Spleen (tissue), 11 donors: ENCODE results near the gene RGL4. TPM values are rescaled to one million over a fixed set of nuclear protein-coding genes. Genes with fewer than 3 reads are reported as not detected.

ENCODE experiments used
- DNase-seq: peaks from one replicate; pipeline ENCODE4 v3.0.0-alpha.2; 2020
- H3K27ac ChIP-seq, 8 donors: fragments of 200-600 bp; sonication (generic) in 7 of 8; 1 replicate in 4 of 8; 2 replicates in 4 of 8; pipeline versions ENCODE4 v1.5.0 to v1.8.0; 2016 to 2021; ENCODE audit warnings: inconsistent platforms in 4 of 8, mild to moderate bottlenecking in 4 of 8, moderate library complexity in 1 of 8
- H3K27me3 ChIP-seq, 7 donors: fragments of 200-600 bp; sonication (generic) in 6 of 7; replicated peaks in 1 of 7; 1 replicate in 4 of 7; 2 replicates in 3 of 7; pipeline versions ENCODE4 v1.5.0 to v1.8.0; 2016 to 2021; ENCODE audit warnings: inconsistent platforms in 3 of 7, mild to moderate bottlenecking in 1 of 7
- H3K36me3 ChIP-seq, 6 donors: fragments of 200-600 bp; sonication (generic) in 5 of 6; 1 replicate in 4 of 6; 2 replicates in 2 of 6; pipeline versions ENCODE4 v1.5.0 to v1.8.0; 2016 to 2021; ENCODE audit warnings: inconsistent platforms in 2 of 6
- H3K4me1 ChIP-seq, 6 donors: fragments of 200-600 bp; sonication (generic) in 5 of 6; 1 replicate in 3 of 6; 2 replicates in 3 of 6; pipeline versions ENCODE4 v1.5.0 to v1.8.0; 2016 to 2021; ENCODE audit warnings: inconsistent platforms in 3 of 6
- H3K4me3 ChIP-seq, 8 donors: fragments of 200-600 bp; sonication (generic) in 7 of 8; 1 replicate in 4 of 8; 2 replicates in 4 of 8; pipeline versions ENCODE4 v1.5.0 to v1.8.0; 2016 to 2021; ENCODE audit warnings: inconsistent platforms in 4 of 8, mild to moderate bottlenecking in 4 of 8, moderate library complexity in 2 of 8
- H3K9me3 ChIP-seq, 8 donors: fragments of 200-600 bp; sonication (generic) in 7 of 8; 1 replicate in 4 of 8; 2 replicates in 4 of 8; pipeline versions ENCODE4 v1.5.0 to v1.8.0; 2016 to 2021; ENCODE audit warnings: inconsistent platforms in 4 of 8
- POLR2A ChIP-seq, 3 donors: fragments of 450-650 bp; IDR thresholded peaks; one replicate each; pipeline ENCODE4 v1.5.1; 2017; ENCODE audit warnings: antibody characterized with exemption in 3 of 3, mild to moderate bottlenecking in 1 of 3
- POLR2AphosphoS5 ChIP-seq, 3 donors: sonication (generic); formaldehyde crosslinking; IDR thresholded peaks; one replicate each; pipeline ENCODE4 v1.5.1; 2017; ENCODE audit warnings: antibody characterized with exemption in 3 of 3
- WGBS, 5 donors: extraction: QIAGEN DNeasy Blood & Tissue Kit in 3 of 5; methylation state at CpG; one replicate each; pipeline versions ENCODE4 v1.1.5 to v1.1.7; 2013 to 2018; 5-methylcytosine and 5-hydroxymethylcytosine counted together
- intact Hi-C: fragments of 100-400 bp; cut with DNase I; formaldehyde crosslinking; loops from one replicate; pipeline ENCODE4 v1.15.0; 2023; ENCODE audit warnings: low total_unique reads
- polyA plus RNA-seq, 3 donors: library from polyadenylated mRNA; stranded (reverse); fragments of 200-250 nt; gene quantifications; one replicate each; pipeline ENCODE4 v1.2.1, GENCODE V29; 2013
- total RNA-seq, 7 donors: library from RNA; depleted of rRNA in 3 of 7; stranded (reverse); fragments of >200 nt in 3 of 7; fragmentation: NEBNext Ultra II Directional in 4 of 7; extraction: Animal tissue kit (Norgen Biotek cat#: 25700) in 4 of 7; gene quantifications; one replicate each; pipeline versions ENCODE4 v1.1.0 to v1.2.1, GENCODE V29; 2016 to 2021
- TF ChIP-seq, protein P1 (sequence below), 11 experiments: fragments of 200-600 bp in 7 of 11; fragments of 450-650 bp in 4 of 11; sonication (generic) in 4 of 11; IDR thresholded peaks in 8 of 11; conservative IDR thresholded peaks in 3 of 11; 1 replicate in 7 of 11; 2 replicates in 4 of 11; pipeline versions ENCODE4 v1.4.0 to v1.8.0; 2016 to 2021; ENCODE audit warnings: antibody characterized with exemption in 11 of 11, inconsistent platforms in 4 of 11, mild to moderate bottlenecking in 1 of 11
- donor health status: healthy with polysubstance abuse.
- donor health status: DM: no; HTN: no; CAD: no; lungs with moderate emphysema.
- donor health status: DM: no; HTN: no; CAD: no.
- donor health status: Bipolar disorder and iron deficiency.
- donor health status: healthy.
- donor health status: DM: no; HTN: no; CAD: no.
- donor health status: DM: yes; HTN: yes; CAD: no.

The RGL4 gene
- total and polyA plus RNA-seq, 10 donors = 9.6 to 46.6 (median 17.6) TPM

DNA sequence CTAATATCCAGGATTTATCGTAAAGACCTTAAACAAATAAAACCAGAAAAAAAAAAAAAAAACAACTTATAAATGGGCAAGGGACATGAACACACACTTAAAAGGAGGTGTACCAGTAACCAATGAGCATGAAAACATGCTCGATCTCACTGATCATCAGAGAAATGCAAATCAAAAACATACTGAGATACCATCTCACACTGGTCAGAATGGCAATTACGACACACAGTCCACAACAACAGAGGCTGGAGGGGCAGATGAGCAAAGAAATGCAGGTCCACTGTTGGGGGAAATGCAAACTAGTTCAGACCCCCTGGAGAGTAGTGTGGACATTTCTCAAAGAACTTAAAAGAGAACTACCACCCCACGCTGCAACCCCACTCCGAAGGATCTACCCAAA, 13.2 kb downstream of the RGL4 start:
- no peak for TF ChIP-seq POLR2A (IDR thresholded peaks at IDR 0.05)
- TF ChIP-seq POLR2AphosphoS5 (IDR thresholded peaks at IDR 0.05) = no peak
- TF ChIP-seq, protein P1, sequence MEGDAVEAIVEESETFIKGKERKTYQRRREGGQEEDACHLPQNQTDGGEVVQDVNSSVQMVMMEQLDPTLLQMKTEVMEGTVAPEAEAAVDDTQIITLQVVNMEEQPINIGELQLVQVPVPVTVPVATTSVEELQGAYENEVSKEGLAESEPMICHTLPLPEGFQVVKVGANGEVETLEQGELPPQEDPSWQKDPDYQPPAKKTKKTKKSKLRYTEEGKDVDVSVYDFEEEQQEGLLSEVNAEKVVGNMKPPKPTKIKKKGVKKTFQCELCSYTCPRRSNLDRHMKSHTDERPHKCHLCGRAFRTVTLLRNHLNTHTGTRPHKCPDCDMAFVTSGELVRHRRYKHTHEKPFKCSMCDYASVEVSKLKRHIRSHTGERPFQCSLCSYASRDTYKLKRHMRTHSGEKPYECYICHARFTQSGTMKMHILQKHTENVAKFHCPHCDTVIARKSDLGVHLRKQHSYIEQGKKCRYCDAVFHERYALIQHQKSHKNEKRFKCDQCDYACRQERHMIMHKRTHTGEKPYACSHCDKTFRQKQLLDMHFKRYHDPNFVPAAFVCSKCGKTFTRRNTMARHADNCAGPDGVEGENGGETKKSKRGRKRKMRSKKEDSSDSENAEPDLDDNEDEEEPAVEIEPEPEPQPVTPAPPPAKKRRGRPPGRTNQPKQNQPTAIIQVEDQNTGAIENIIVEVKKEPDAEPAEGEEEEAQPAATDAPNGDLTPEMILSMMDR (IDR thresholded peaks at IDR 0.05 in 8 of 11, conservative IDR thresholded peaks at IDR 0.05 in 3 of 11) = no peak

DNA sequence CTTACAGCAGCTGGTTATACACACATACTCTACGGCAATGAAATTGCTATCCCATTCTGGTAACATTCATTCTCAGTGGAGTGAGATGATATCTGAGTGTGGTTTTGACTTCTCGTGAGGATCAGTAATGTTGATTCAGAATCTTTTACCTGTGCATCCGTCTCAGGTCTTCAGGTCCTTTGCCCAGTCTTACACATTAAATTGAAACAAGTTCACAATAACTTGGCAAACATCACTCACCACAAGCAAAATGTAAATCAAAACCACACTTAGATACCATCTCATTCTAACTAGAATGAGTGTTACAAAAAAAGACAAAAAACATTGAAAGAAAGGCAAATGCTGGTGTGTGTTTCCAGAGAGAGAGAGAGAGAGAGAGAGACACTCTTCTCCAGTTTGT, 14.0 kb downstream of the RGL4 start:
- Histone ChIP-seq H3K27me3 (no peaks in the 10 kb centered on the region), H3K27ac (no peak overlapping the region), H3K4me3 (no peak overlapping the region), H3K9me3 (no peaks in the 10 kb centered on the region), H3K36me3 (peaks cover 0 to 100% (median 89%) of the 10 kb centered on the region in 6 donors), H3K4me1 (peaks cover 0 to 15% (median 0%) of the 10 kb centered on the region in 6 donors)
- TF ChIP-seq, protein P1 (IDR thresholded peaks at IDR 0.05 in 8 of 11, conservative IDR thresholded peaks at IDR 0.05 in 3 of 11) = no peak
- TF ChIP-seq POLR2AphosphoS5 (IDR thresholded peaks at IDR 0.05) (no peak), POLR2A (IDR thresholded peaks at IDR 0.05) (no peak)
- no peak for DNase-seq
- intact Hi-C loops = no loop called here
- 81 to 90% (median 87%) methylated on average over 3 of the region's 3 CpGs for WGBS, 5 donors

More for the DNA sequence above, 13.2 kb downstream of the RGL4 start:
- H3K4me1 ChIP-seq = peaks cover 0 to 16% (median 0%) of the 10 kb centered on the region in 6 donors
- intact Hi-C loops = no loop called here
- H3K36me3 ChIP-seq = peaks cover 0 to 100% (median 85%) of the 10 kb centered on the region in 6 donors
- H3K27me3 ChIP-seq = no peaks in the 10 kb centered on the region
- no peak overlapping the region for H3K27ac ChIP-seq
- no peak overlapping the region for H3K4me3 ChIP-seq
- no peaks in the 10 kb centered on the region for H3K9me3 ChIP-seq
- DNase-seq = no peak
- 91 to 96% (median 93%) methylated on average over 5 of the region's 5 CpGs for WGBS, 5 donors

DNA sequence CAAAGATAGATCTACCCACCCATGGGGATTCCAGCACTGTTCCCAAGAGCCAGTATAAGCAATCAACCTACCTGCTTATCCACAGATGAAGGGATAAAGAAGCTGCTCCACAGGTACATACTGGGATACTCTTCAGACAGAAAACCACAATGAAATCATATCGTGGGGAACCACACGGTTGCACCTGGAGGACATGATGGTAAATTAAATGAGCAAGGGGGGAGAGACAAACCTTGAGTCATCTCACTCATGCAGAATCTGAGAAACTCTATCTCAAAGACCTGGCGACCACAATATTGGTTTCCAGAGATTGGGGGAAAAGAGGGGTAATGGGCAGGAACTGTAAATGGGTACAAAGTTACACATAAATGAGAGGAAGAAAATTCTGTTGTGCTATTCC, 14.5 kb downstream of the RGL4 start:
- intact Hi-C loops = no loop called here

DNA sequence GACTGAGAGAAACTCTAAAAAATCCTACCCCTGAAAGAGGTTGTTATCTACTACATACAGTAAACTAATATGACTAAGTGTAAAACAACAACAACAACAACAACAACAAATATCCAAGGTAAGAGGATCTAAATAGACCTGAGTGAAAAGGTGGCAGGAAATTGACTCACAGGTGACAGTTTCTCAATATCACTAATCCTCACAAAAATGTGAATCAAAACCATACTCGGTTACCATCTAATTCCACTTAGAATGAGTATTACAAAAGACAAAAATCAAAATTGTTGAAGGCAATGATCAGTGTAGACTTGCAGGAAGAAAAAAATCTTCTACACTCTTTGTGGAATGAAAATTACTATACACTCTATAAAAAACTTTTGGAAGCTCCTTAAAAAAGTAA, 17.5 kb downstream of the RGL4 start:
- Histone ChIP-seq H3K4me1 (peaks cover 0 to 15% (median 0%) of the 10 kb centered on the region in 6 donors), H3K27me3 (no peaks in the 10 kb centered on the region), H3K4me3 (no peak overlapping the region), H3K36me3 (peaks cover 0 to 100% (median 96%) of the 10 kb centered on the region in 6 donors), H3K27ac (no peak overlapping the region), H3K9me3 (no peaks in the 10 kb centered on the region)
- intact Hi-C loops = no loop called here
- TF ChIP-seq POLR2A (IDR thresholded peaks at IDR 0.05) (no peak), POLR2AphosphoS5 (IDR thresholded peaks at IDR 0.05) (no peak)
- TF ChIP-seq, protein P1 (IDR thresholded peaks at IDR 0.05 in 8 of 11, conservative IDR thresholded peaks at IDR 0.05 in 3 of 11) = no peak
- no peak for DNase-seq
- 64 to 84% (median 75%) methylated on average over 1 of the region's 1 CpG for whole genome bisulfite sequencing, 5 donors

More for the DNA sequence above, 14.5 kb downstream of the RGL4 start:
- no peak for TF ChIP-seq POLR2A (IDR thresholded peaks at IDR 0.05)
- TF ChIP-seq, protein P1 (IDR thresholded peaks at IDR 0.05 in 8 of 11, conservative IDR thresholded peaks at IDR 0.05 in 3 of 11) = no peak
- no peak for TF ChIP-seq POLR2AphosphoS5 (IDR thresholded peaks at IDR 0.05)
- no peaks in the 10 kb centered on the region for H3K27me3 ChIP-seq
- no peaks in the 10 kb centered on the region for H3K9me3 ChIP-seq
- DNase-seq = no peak
- H3K36me3 ChIP-seq = peaks cover 0 to 100% (median 91%) of the 10 kb centered on the region in 6 donors
- WGBS, 5 donors = 60 to 77% (median 69%) methylated on average over 3 of the region's 3 CpGs
- H3K27ac ChIP-seq = no peak overlapping the region
- H3K4me1 ChIP-seq = peaks cover 0 to 15% (median 0%) of the 10 kb centered on the region in 6 donors
- no peak overlapping the region for H3K4me3 ChIP-seq
